DOHH2 (cell line): ENCODE results near the gene DDX46.

ENCODE experiments used
- EZH2phosphoT487 ChIP-seq: fragments of 200-600 bp; sonication (generic); IDR thresholded peaks from 2 replicates; pipeline ENCODE4 v1.6.1; 2017; ENCODE audit warnings: borderline replicate concordance, mild to moderate bottlenecking, antibody characterized with exemption, low read length, moderate library complexity, mixed read lengths
- TF ChIP-seq, protein P1 (sequence below): fragments of 200-600 bp; sonication (generic); IDR thresholded peaks from one replicate; pipeline ENCODE4 v1.5.1; 2014; ENCODE audit warnings: antibody characterized with exemption, mild to moderate bottlenecking, low read depth, low read length; ENCODE audit not compliant: poor library complexity, severe bottlenecking

GRCh38 chr5:134845335-134845851 lies 86.8 kb downstream of the DDX46 start:
- TF ChIP-seq, protein P1, sequence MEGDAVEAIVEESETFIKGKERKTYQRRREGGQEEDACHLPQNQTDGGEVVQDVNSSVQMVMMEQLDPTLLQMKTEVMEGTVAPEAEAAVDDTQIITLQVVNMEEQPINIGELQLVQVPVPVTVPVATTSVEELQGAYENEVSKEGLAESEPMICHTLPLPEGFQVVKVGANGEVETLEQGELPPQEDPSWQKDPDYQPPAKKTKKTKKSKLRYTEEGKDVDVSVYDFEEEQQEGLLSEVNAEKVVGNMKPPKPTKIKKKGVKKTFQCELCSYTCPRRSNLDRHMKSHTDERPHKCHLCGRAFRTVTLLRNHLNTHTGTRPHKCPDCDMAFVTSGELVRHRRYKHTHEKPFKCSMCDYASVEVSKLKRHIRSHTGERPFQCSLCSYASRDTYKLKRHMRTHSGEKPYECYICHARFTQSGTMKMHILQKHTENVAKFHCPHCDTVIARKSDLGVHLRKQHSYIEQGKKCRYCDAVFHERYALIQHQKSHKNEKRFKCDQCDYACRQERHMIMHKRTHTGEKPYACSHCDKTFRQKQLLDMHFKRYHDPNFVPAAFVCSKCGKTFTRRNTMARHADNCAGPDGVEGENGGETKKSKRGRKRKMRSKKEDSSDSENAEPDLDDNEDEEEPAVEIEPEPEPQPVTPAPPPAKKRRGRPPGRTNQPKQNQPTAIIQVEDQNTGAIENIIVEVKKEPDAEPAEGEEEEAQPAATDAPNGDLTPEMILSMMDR: no peak
- no peak for TF ChIP-seq EZH2phosphoT487
